HT1080 (cell line): ENCODE data around the gene AMN1. TPM values are rescaled to one million over a fixed set of nuclear protein-coding genes. Genes with fewer than 3 reads are reported as not detected.
A peak's percentile ranks its signal among the peaks of the same experiment; 100 is the strongest.
"Not testable (repeated sequence)": the region's sequence is repeated elsewhere in the genome, so short reads cannot be mapped to it uniquely, and the experiment has no call there.

Experiments
- DNase-seq: peaks from one replicate; pipeline ENCODE4 v3.0.0-alpha.2; 2015; ENCODE audit warnings: low read depth
- total RNA-seq: library from RNA; depleted of rRNA; stranded (reverse); fragments of >200 nt; shearing (Covaris generic); gene quantifications from 2 replicates; pipeline ENCODE4 v1.2.3, GENCODE V29; 2014

The AMN1 gene
- total RNA-seq, 1 experiment from 2014 or later = 18.1 TPM

DNA sequence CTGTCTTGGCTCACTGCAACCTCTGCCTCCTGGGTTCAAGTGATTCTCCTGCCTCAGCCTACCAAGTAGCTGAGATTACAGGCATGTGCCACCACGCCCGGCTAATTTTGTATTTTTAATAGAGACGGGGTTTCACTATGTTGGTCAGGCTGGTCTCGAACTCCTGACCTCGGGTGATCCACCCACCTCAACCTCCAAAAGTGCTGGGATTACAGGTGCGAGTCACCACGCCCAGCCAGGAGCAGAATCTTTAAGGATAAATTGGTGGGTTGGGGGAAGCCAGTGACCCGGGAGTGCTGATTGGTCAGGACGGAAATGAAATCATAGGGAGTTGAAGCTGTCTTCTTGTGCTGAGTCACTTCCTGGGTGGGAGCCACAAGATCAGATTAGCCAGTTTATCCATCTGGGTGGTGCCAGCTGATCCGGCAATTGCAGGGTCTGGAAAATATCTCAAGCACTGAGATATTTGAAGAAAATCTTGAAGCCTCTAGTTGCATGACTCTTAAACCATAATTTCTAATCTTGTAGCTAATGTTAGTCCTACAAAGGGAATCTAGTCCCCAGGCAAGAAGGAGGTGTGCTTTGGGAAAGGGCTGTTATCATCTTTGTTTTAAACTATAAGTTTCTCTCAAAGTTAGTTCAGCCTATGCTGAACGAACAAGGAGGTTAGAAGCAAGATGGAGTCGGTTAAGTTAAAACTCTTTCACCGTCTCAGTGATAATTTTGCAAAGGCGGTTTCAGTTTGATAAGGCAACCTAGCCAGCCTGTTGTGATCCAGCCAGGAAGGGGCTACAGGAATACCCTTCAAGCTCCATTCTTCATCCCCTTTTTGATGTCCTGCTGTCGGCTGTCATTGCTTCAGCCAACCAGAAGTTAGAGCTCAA is 5.0 kb upstream of the AMN1 start:
- DNase-seq = peak; percentile 82

DNA sequence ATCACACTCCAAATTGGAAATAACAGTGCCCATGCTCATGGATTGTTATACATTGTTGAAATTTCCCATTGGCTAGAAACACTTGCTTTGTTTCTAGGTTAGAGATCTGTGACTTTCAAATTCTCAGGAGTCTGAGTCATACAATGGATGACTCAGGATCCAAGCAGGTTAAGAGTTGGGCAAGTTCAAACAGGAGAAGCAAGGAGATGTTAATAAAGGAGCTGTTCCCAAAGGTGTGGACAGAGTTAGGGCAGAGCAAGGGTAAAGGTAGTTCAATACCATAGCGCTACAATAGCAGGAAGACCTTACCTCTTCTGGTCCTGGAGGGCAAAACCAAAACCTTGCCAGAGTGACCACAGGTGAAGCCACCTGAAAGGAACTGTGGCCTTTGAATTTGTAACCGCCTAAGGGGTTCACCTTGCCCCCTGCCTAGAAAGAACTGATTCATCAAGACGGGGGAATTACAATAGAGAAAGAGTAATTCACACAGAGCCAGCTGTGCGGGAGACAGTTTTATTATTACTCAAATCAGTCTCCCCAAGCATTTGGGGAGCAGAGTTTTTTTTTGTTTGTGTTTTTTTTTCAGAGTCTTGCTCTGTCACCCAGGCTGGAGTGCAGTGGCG is 4.2 kb upstream of the AMN1 start:
- peak; percentile 96 for DNase-seq

DNA sequence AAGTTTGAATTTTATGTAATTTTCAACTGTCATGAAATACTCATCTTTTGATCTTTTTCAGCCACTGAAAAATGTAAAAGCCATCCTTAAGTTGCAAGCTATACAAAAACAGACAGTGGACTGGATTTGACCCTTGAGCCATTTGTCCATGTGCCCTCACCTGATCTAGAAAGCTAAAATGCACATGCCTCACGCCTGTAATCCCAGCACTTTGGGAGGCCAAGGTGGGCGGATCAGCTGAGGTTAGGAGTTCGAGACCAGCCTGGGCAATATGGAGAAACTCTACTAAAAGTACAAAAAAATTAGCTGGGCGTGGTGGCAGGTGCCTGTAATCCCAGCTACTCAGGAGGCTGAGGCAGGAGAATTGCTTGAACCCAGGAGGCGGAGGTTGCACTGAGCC is 2.4 kb upstream of the AMN1 start:
- not testable (repeated sequence) for DNase-seq

DNA sequence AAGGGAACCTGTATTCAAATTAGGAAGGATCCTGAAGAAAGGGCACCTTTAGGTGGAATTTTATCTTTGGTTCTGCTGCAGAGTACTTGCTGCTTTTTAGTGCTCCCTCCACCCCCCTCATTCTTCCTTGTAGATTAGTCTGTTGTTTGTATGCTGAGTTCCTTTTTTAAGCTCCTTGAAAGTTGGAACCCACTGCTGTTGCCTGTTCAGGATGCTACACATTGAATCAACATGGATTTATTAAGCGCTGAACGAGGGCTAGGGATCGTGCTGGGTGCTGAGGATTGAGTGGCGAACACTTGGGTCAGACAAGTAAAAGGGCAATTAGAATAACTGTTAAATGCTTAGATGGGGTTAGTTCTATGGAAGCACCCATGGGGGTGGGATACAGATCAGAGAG is 884 bp upstream of the AMN1 start:
- DNase-seq = no peak

DNA sequence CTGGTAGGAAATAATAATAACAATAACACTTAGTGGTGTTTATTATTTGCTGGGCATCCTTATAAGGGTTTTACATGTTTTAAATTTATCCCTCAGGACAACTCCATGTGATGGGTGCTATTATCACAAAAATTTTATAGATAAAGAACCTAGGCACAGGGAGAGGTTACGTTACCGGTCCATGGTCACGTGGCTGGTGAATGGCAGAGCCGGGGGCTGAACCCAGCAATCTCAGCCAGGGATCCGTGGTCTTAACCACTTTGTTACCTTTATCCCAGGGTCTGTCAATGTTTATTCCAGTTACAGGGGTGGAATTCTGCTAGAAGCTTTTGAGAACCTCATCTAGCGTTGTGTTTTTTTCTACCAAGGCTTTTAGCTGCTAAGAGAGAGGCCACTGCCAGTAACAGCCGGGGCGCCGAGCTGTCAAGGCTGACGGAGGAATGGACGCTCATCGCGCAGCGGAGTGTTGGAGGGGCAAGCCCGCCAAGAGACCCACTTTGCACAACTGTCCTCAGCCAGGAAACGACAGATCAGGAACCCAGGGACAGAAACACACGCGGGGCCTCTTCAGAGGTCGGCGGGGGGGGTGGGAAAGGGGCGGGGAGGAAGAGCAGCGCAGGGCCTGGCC is 418 bp downstream of the AMN1 start:
- DNase-seq = no peak

DNA sequence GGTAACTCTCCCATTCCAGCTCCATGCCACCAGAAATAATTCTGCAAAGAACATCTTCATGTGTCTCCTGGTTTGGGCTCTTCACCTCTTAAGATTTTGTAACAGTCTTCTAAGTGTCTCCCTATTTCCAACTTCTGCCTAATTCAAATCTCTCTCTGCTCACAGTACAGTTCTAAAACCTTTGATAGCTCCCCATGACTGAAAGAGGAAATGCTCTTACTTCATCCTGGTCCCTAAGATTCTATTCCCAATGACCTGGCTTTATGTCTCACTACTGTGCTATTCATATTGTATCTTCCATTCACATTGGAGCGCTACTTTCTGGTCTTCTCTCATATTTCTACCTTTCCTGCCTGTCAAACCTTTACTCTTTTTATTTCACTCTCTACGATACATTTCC is 1.6 kb downstream of the AMN1 start:
- no peak for DNase-seq

DNA sequence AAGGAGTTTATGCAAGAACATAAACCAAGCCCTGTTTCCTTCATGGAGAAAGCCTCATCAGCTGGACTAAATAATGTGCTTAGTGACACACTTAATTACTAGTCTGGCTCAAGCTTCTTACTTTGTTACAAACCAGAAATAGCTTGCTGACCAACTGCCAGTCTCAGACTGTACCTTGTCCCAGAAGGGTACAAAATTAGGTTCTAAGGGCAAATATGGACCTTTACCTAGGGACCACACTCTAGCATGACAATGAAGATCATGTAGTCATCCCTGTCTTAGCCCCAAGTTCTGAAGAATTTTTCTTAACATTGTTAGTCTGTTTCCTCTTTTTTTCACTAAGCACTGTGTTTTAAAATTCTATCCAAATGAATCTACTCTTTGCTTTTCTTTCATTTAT is 2.2 kb downstream of the AMN1 start:
- DNase-seq = no peak

DNA sequence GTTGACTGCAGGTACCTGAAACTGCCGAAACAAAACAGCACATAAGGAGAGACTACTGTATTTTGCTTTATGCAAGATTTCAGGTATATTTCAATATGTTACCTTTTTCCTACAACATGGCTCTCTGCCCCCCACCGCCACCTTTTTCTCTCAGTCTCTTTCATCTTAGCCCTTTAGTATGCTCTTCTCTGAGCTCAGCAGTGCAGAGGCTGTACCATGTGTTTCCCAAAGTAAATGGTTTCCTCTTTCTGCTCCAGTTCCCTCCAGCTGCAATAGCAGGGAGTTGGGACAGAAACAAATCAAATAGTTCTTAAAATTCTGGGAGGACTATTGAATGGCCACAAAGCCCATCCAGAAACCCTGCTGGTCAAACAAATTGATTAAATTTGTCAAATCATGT is 4.3 kb downstream of the AMN1 start:
- DNase-seq = no peak

DNA sequence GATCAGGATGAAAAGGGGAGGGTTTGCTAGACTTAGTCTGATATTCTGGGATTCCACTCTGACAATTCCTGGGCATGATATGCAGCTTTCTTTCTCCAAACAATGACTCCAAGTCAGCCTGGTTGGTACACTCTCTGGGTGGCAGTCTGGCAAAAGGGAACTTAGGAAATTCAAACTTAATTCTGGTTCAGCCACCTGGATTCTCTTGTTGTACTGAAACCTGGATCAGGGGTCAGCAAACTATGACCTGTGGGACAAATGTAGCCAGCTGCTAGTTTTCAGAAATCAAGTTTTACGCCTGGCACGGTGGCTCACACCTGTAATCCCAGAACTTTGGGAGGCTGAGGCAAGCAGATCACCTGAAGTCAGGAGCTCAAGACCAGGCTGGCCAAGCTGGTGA is 6.2 kb downstream of the AMN1 start:
- DNase-seq = no peak

DNA sequence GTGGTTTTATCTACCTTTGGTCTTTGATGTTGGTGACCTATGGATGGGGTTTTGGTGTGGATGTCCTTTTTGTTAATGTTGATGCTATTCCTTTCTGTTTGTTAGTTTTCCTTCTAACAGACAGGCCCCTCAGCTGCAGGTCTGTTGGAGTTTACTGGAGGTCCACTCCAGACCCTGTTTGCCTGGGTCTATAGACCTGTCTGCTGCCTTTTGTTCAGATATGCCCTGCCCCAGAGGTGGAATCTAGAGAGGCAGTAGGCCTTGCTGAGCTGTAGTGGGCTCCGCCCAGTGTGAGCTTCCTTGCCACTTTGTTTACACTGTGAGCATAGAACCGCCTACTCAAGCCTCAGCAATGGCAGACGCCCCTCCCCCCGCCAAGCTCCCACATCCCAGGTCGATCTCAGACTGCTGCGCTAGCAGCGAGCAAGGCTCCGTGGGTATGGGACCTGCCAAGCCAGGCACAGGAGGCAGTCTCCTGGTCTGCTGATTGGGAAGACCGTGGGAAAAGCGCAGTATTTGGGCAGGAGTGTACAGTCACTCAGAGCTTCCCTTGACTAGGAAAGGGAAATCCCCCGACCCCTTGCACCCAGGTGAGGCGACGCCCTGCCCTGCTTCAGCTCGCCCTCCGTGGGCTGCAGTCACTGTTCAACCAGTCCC is 10.2 kb downstream of the AMN1 start:
- not testable (repeated sequence) for DNase-seq

DNA sequence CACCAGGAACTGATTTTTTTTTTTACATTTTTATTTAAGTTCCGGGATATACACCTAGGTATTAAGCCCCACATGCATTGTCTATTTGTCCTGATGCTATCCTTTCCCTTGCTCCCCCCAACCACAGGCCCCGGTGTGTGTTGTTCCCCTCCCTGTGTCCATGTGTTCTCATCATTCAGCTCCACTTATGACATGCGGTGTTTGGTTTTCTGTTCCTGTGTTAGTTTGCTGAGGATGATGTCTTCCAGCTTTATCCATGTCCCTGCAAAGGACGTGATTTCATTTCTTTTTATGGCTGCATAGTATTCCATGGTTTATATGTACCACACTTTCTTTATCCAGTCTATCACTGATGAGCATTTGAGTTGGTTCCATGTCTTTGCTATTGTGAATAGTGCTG is 11.8 kb downstream of the AMN1 start:
- DNase-seq = not testable (repeated sequence)

DNA sequence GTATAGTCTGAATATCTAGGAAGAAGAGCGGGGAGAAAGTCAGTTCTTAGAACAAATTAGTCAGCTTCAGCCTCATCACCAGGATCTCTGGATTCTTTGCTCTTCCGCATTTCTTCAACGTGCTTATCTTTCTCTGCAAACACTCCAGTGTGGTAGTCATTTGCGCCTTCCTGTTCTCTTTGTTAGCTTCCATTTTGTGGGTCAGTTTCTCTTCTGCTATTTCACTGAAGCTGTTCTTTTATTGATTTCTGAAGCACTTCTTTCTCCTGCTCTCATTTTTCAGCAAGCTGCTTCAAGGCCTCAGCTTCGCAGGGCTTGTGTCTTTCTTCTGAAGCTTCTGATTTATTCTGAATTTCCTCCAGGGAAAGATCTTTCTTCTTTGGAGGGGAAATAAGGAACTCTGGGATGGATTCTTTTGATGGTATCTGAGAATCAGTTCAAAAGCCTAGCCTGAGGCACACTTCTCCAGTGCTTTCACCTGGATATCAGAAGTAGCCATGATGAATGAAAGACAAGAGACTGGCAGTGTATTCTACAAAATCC is 13.5 kb downstream of the AMN1 start:
- DNase-seq = no peak

DNA sequence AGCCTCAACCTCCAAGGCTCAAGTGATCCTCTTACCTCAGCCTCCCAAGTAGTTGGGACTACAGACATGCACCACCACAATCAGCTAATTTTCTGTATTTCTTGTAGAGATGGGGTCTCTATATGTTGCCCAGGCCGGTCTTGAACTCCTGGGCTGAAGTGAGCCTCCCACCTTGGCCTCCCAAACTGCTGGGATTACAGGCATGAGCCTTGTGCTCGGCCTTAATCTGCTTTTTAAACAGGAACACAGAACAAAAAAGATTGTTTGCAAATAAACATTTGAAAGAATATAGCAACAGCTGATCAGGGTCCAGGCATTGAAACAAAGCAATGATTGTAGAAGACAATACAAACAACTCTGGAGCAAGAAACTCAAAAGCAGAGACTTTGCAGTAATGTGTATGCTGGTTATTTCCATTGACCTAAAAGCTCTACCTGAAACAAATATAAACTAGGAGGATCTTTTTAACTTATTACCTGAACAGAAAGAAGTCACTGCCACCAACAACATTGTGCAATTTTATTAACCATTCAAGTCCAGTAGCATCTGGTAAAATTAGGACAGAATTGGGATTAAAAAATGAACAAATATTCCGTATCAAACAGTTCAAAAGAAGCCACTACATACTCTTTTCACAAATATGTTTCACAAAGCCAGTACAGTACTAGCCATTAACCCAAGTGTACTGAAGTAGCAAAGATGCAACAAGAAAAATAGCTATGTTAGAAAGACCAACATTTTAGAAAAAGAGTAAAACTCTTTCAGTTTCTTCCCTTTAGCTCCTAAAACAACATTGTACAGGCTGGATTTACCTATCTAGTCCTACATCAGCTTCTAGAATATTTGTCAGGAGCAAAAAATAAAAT is 14.2 kb downstream of the AMN1 start:
- DNase-seq = no peak

DNA sequence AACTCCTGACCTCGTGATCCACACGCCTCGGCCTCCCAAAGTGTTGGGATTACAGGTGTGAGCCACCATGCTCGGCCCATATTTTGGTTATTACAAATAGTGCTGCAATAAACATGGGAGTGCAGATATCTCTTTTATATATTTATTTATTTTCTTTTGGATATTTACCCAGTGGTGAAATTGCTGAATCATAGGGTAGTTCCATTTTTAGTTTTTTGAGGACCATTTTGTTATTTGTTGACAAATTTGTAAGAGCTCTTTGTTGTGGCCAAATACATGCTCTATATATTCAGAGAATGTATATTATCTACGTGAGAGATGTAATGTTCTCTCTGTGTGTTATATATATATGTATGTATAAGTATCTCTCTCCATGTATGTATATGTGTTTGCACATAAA is 15.9 kb downstream of the AMN1 start:
- DNase-seq = no peak

DNA sequence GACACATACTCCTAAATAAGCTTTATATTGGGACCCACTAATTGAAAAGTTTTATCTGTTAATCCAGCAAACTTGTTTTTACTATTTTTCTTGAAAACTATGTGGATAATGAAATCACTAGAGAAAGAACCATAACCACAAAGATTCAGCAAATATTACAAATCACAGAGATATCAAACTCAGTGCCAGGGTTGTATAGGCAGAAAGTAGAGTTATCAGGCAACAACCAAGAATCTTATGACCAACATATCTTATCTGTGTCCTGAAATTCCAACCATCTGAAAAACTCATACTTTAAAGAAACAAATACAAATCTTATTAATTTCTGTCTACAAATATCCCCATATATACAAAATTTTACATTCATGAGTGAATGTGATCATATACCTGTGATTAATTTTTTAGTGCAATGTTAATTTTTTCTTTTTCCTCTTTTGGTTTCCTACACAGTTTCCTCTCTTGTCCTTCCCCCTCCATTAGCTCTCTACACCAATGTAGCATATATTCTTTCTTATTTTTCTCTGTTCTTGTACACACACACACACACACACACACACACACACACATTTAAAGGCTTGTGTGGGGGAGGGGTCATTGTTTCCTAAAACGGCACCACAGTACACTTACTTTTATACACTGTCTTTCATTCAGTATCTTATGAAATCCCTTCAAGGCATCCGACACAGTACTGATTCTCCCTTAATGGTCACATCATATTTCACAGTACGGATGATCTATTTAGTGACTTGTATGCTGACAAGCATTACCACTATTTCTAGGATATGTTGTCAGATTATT is 18.6 kb downstream of the AMN1 start:
- no peak for DNase-seq

DNA sequence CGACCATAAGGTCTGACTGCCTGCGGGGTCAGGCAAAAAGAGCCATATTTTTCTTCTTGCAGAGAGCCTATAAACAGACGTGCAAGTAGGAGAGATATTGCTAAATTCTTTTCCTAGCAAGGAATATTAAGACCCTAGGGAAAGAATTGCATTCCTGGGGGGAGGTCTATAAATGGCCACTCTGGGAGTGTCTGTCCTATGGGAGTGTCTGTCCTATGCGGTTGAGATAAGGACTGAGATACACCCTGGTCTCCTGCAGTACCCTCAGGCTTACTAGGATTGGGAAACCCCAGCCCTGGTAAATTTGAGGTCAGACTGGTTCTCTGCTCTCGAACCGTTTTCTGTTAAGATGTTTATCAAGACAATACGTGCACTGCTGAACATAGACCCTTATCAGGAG is 20.7 kb downstream of the AMN1 start:
- DNase-seq = not testable (repeated sequence)

DNA sequence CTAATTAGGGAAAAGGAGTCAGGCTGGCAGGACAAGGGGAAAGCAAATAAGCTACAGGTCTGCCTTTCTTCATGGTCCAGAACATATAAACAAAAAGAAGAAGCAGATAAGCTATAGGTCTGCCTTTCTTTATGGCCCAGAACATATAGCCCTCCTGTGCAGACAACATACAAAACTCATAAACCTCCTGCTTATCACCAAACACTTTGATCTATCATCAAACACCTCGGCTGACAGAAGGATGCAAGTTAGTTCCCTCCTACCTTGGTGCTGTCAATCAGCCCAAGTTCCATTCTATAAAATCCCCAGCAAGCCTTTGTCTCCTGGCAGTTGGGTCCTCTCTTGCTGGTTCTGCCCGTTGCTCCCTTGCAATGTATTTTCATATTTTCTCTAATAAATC is 23.2 kb downstream of the AMN1 start:
- no peak for DNase-seq

DNA sequence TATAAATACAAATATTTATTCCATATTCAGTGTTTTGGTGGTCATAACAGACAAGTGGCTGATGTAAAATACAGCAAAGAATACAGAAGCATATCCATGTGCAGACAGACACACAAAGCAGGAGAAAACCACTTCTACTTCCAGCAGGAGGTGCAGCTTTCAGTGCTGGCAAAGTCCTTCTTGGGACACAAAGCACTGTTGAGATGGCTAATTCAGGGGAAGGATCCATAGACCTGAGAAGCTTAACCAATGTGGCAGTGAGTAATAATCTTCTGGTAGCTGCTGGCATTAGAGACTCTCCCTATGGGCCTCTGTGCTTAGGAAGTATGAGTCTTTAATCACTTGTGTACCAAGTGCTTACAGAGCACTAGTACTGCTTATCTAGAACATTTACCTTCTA is 26.8 kb downstream of the AMN1 start:
- peak; percentile 38 for DNase-seq

DNA sequence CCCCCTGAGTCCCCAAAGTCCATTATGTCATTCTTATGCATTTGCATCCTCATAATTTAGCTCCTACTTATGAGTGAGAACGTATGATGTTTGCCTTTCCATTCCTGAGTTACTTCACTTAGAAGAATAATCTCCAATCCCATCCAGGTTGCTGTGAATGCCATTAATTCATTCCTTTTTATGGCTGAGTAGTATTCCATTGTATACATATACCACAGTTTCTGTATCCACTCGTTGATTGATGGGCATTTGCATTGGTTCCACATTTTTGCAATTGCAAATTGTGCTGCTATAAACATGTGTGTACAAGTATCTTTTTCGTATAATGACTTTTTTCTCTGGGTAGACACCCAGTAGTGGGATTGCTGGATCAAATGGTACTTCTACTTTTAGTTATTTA is 38.9 kb downstream of the AMN1 start:
- DNase-seq = not testable (repeated sequence)

DNA sequence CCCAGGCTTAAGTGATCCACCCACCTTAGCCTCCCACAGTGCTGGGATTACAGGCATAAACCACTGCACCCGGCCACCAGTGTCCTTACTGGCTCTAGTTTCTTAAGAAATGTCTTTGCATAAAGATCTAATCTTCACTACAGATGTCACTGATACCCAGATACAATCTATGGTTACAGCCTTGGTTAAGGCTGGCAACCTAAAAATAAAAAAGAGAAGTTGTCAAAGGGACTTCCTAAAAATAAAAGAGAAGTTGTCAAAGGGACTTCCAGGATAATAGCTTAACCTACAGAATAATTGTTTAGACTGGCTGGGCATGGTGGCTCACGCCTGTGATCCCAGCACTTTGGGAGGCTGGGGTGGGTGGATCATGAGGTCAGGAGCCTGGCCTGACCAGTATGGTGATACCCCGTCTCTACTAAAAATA is 41.7 kb downstream of the AMN1 start:
- no peak for DNase-seq
